HG03064 (cell line): ENCODE data around the gene TCHH.
"Not testable (repeated sequence)": the region's sequence is repeated elsewhere in the genome, so short reads cannot be mapped to it uniquely, and the experiment has no call there.

Source experiments
- ATAC-seq: cut with Tn5 transposase; IDR thresholded peaks from one replicate; pipeline ENCODE4 v1.9.1; 2021; ENCODE audit warnings: low read depth; ENCODE audit not compliant: unreplicated experiment

TCHH gene, protein sequence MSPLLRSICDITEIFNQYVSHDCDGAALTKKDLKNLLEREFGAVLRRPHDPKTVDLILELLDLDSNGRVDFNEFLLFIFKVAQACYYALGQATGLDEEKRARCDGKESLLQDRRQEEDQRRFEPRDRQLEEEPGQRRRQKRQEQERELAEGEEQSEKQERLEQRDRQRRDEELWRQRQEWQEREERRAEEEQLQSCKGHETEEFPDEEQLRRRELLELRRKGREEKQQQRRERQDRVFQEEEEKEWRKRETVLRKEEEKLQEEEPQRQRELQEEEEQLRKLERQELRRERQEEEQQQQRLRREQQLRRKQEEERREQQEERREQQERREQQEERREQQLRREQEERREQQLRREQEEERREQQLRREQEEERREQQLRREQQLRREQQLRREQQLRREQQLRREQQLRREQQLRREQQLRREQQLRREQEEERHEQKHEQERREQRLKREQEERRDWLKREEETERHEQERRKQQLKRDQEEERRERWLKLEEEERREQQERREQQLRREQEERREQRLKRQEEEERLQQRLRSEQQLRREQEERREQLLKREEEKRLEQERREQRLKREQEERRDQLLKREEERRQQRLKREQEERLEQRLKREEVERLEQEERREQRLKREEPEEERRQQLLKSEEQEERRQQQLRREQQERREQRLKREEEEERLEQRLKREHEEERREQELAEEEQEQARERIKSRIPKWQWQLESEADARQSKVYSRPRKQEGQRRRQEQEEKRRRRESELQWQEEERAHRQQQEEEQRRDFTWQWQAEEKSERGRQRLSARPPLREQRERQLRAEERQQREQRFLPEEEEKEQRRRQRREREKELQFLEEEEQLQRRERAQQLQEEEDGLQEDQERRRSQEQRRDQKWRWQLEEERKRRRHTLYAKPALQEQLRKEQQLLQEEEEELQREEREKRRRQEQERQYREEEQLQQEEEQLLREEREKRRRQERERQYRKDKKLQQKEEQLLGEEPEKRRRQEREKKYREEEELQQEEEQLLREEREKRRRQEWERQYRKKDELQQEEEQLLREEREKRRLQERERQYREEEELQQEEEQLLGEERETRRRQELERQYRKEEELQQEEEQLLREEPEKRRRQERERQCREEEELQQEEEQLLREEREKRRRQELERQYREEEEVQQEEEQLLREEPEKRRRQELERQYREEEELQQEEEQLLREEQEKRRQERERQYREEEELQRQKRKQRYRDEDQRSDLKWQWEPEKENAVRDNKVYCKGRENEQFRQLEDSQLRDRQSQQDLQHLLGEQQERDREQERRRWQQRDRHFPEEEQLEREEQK (N-terminal part only)

DNA sequence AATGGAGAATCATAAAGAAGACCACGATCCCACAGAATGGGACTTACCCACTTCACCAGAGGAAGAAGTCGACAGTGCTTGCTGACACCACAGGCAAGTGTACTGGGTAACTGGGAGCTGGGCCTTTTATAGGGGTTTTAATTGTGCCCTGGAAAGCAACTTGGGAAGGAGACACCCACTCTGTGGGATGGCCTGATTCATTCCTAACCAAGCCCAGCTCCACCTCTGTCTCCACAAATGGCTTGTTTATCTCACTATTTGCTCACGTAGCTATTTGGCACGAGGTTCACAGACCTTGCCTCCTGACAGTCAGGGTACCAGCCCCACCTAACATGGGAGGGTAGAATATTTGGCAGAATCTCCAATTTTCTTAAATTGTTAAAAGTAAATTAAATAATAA lies at the start of gene TCHH:
Gene TCHH (minus strand): TSS at position 101 of the 400 bp plus-strand sequence. CDS start 1,364 bp downstream, outside the sequence.
- ATAC-seq = no peak

DNA sequence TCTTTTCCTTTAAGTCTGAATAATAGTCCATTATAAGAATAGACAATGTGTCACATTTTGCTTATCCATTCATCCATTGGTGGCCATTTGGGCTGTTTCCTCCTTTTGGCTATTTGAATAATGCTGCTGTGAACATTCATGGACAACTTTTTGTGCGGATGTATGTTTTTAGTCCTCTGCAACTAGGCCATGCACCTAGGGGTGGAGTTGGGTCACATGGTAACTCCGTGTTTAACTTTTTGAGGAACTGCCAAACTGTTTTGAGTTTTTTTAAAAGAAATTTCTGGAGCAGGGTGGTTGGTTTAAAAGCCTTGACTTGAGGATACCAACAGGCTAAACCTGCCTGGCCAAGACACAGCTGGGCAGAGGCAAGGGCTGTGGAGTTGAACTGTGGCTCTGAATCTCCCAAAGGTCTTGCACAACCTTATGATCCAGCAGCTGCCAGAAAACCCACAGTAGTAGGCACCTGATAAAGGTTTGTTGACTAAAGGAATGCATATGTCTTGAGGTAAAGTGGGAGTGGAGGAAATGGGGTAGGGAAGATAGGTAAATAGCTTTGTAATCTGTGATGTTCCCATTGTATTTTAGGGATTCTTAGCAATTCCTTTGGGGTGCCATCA lies 49.4 kb upstream of the TCHH start:
- ATAC-seq = no peak

DNA sequence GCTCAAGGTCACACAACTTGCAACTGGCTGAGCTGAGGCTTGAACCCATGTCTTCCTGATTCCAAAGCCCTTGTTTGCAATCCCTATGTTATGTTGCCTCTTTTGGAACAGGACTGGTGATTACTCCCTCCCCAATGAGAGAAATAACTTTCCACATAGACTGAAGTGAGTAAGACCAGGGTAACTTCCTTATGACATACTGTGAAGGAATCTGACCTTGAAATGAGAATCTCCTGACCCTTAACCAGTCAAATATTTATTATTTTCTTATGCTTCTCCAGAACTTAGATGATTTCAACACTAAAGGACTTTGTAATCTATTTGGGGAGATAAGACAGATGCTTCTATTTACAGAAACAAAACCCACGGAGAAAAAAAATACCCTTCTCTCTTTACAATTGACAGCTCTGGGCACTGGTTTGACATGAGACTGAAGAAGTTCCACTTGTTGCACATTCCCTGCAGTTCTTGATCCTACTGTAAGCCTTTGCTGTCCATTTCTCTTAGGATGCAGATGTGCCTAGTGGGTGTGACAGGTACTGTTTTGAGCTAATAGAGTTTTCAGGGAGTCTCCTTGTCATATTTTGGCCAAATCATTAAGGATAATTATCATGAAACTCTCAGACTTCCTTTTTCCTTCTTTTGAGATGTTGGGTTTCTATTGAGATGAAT lies 47.7 kb upstream of the TCHH start:
- no peak for ATAC-seq

DNA sequence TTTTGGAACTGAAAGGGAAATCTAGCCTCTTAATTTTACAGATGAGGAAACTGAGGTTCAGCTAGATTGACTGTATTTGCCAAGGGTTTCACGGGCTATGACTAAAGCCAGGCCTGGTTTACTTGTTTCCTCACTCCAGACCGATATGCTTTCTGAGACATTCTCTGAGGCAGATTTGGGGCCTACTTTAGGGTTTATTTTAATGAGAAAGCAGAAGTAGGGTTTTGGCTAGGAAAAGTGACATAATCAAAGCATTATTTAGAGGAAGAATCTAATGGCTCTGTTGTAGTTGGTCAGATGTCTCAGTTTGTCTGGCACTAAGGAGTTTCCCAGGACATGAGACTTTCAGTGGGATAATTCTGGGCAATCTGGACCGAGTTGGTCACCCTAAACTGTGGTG lies 45.3 kb upstream of the TCHH start:
- no peak for ATAC-seq

DNA sequence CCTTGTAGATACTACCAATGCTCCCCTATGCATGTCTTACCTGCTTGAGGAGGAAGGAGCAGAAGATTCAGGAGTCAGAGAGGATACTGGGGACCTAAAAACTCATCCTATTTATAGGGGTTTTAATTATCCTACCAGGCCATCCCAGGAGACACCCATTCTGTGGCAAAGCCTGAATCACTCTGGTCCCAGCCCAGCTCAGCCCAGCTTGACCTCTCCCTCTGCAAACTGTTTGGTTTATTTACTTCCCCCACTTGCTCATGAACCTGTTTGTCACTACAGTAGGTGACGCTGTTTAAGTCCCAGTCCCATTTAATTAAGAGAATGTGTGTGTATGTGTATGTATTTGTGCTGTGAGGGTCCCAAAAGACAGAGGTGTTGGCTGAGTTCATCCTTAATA lies 43.9 kb upstream of the TCHH start, which contains the start of gene RPTN:
Gene RPTN (minus strand): TSS at position 85 of the 400 bp plus-strand sequence. CDS start 1,339 bp downstream, outside the sequence.
- no peak for ATAC-seq

DNA sequence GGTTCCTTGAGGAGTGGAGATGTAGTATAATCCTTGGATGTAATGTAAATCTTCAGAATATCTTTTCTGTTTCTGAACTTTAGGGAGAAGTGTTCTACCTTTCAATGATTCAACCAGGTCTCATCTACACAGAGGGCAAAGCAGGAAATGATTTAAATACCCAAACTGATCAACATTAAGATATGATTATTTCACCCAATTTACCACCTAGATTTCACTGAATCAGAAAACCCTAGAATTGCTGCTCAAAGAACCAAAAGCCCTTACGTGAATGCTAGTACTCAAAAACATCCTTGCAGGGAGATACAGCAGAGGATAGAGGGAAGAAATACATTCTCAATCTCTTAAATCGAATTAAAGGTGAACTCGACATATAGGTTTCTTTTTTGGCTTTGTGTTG lies 38.8 kb upstream of the TCHH start:
- no peak for ATAC-seq

DNA sequence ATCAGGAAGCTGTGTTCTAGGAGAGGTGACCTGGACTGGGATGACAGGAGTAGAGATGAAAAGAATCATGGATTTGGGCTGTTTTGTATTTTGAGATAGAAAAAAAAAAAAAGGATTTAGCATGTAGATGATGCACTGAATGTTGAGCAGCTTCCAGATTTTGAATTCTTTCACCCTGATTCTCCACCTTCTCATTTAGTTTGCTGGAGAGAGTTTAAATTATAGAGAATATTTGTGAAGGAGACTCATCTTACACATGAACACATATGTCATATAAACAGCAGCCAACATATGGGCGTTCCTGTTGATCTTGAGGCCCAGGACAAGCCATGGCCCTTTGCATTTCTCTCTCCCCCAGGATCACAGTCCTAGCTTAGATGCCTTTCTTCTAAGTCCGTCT lies 36.4 kb upstream of the TCHH start:
- no peak for ATAC-seq

DNA sequence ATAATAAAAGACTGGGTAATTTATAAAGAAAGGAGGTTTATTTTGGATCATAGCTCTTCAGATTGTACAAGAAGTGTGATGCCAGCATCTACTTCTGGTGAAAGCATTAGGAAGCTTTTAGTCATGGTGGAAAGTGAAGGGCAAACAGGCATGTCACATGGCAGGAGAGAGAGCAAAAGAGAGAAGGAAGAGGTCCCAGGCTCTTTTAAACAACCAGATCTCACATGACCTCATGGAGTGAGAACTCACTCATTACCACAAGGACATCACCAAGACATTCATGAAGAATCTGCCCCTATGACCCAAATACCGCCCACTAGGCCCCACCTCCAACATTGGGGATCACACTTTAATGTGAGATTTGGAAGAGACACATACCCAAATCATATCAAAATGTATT lies 33.7 kb upstream of the TCHH start:
- ATAC-seq = no peak

DNA sequence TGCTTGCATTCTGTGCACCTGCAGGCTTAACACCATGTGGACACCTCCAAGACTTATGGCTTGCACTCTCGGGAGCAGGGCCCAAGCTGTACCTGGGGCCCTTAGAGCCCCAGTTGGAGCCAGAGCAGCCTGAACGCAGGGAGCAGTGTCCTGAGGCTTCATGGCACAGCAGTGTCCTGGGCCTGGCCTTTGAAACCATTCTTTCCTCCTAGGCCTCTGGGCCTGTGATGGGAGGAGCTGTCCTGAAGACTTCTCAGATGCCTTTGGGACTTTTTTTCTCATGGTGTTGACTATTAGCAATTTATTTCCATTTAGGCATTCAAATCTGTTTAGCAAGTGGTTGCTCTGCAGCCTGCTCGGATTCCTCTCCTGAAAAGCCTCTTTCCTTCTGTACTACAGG lies 32.8 kb upstream of the TCHH start:
- no peak for ATAC-seq

DNA sequence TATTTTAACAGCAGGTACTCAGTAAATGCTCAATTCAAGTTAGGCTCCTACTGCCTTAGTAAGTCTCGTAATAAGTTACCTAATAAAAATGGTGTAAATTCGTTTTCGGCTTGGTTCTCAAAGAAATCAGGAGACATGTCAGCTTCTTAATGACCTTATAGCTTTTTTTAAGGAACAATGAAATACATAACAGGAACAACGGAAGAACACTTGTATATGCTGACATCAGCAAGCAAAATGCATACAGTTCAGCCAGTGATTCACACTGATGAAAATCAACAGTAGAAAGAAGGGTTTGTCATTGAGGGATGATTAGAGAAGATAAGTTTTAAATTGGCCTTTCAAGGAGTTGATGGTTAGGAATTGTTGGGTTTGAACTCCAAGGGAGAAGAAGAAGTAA lies 30.5 kb upstream of the TCHH start:
- no peak for ATAC-seq

DNA sequence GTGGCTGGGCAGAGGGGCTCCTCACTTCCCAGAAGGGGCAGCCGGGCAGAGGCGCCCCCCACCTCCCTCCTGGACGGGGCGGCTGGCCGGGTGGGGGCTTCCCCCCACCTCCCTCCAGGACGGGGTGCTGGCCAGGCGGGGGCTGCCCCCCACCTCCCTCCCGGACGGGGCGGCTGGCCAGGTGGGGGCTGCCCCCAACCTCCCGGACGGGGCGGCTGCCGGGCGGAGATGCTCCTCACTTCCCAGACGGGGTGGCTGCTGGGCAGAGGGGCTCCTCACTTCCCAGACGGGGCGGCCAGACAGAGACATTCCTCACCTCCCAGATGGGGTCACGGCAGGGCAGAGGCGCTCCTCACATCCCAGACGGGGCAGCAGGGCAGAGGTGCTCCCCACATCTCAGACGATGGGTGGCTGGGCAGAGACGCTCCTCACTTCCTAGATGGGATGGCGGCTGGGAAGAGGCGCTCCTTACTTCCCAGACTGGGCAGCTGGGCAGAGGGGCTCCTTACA lies 29.5 kb upstream of the TCHH start:
- not testable (repeated sequence) for ATAC-seq

DNA sequence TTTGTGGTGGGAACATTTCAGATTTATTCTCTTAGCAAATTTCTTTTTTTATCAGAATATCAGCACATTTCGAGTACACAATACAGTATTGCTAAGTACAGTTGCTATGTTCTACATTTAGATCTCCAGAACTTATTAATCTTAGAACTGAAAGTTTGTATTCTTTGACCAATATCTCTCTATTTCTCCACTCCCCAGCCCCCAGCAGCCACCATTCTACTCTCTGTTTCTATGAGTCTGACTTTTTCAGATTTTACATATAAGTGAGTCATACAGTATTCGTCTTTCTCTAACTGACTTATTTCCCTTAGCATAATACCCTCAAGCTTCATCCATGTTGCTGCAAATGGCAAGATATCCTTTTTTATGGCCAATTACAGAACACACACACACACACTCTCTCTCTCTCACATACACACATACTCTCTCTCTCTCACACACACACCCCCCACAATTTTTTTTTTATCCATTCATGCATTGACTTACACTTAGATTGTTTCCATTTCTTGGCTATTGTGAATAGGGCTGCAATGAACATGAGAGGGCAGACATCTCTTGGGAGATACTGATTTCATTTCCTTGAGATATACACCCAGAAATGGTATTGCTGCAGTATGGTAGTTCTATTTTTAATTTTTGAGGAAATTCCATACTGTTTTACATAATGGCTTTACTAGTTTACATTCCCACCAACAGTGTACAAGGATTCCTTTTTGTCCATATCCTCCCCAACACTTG lies 28.1 kb upstream of the TCHH start:
- no peak for ATAC-seq

DNA sequence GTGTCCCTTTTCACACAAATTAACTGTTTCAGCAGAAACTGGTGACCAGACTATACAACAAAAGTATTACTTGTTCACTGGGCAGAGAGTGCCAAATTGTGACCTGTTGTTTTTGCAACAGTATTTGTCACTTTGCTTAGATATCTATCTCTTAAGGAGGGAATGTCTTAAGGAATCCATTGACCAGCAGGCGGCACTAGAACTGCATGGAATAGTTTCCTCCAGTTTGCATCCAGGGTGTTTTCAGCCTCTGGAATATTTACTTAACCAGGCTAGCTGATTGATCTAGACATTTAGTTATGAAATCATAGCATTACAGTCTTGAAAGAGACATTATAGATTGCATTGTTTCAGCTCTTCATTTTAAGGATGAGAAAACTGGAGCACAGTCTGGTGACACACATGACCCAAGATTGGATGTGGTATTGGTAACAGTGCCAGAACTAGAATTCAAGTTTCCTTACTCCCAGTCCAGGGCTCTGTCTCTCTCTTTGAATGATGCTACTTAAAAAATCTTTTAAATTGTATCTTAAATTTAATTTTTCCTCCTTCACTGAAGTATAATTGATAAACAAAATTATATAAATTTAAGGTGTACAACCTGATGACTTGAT lies 26.8 kb upstream of the TCHH start:
- ATAC-seq = no peak

DNA sequence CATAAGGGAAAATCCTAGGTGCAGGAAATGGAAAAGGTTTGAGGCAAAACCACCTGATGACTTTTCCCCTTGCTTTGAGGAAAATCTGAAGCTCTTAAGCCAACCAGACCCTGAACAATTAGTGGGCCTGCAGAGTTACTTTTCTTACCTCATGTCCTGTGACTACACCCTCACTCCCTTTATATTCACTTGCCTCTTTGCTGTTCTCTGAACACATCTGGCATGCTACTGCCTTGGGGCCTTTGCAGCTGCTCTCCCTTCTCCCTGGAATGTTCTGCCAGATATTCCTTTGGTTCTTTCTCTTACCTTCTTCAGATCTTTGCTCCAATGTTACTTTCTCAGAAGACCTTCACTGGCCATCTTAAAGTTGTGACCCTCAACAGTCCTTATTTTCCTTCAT lies 22.0 kb upstream of the TCHH start:
- no peak for ATAC-seq

DNA sequence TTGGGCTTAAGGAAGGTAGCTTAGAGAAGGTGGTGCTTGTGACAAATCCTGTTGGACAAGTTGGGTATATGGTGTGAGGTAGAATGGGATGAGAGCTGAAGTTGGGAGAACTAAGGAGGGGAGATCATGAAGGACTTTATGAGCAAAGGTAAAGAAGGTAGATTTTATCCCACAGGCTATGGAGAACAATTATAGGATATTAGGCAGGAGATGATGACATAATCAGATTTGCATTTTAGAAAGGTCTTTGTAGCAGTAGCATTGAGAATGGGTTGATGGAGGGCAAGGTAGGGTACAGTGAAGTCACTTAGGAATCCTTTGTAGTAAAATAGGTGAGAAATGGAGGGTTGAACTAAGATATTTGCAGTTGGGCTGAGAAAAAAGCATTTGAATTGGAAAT lies 14.9 kb upstream of the TCHH start:
- ATAC-seq = no peak

DNA sequence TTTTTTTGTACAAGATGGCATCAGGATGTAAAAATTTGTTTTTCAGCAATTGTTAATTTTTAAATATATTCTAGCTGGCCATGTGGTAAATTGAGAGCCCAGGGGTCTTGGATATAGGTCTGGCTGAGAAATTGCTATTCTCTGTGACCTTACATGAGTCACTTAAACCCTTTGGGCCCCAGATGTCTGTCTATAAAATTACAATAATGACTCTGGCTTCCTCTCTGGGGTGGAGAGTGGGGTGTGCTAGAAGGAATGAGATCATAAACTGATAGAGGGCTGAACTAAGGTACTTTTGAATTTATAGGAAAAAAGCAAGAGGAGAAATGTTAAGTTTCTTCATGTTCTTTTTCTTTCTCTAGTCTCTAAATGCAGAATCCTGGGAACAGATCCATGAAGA lies 12.4 kb upstream of the TCHH start:
- no peak for ATAC-seq

DNA sequence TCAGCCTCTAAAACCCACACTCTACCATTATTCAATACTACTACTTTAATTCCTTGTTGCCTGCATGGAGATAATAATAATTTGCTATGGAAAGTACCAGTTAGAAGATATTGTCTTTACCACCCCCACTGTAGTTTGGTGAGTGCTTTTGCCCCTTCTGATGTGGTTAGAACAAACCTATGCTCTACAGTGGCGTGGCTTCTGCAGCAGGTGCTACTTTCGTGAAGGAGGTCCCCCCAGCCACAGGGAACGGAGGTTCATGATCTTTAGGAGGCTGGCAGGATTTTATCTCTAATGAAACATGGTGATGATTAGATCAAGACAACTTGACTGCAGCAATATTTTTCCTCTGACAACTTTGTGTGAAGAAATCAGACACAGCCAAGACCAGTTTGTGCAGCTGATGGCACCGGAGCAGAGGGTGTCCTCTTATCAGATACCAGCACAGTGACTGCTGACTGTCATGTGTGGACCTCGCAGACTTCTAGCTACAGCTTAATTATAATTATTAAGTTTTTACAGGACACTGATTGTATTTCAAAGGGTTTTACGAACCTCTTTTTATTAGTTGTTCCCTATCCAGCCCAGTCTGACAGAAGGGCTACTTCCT lies 10.7 kb upstream of the TCHH start:
- ATAC-seq = no peak

DNA sequence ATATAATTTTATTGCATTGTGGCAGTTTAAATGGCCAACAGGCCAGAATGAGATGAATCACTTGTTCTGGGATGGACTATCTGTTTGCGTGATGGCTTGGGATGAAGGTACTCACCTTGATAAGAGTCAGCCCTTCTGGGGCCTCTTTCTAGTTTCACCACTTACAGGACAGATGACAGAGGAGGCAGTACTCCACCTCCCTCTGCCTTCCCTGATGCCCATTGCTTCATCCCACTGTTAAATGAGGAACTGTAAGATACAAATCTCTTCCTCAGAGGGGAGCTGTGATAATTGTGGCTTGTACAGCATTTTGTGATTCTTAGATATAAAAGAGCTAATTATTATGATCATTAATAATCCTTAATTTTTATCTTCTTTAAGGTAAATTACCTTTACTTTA lies 3.7 kb upstream of the TCHH start:
- ATAC-seq = no peak
